Heart right ventricle (tissue), 16 donors: Measurements from ENCODE around the gene COMP. TPM values are rescaled to one million over a fixed set of nuclear protein-coding genes. Genes with fewer than 3 reads are reported as not detected.

ENCODE experiments used
- ATAC-seq, 8 donors: fragments of 200-7000 bp; cut with Tn5 transposase; one replicate each; pipeline ENCODE4 v1.9.1; 2020; ENCODE audit warnings: mild to moderate bottlenecking in 8 of 8, moderate library complexity in 8 of 8, moderate number of reproducible peaks in 1 of 8
- DNase-seq, 2 donors: peaks; one replicate each; pipeline ENCODE4 v3.0.0-alpha.2; 2020
- H3K27ac ChIP-seq, 10 donors: fragments of 200-600 bp; sonication (generic) in 2 of 10; one replicate each; pipeline versions ENCODE4 v1.5.0 to v1.8.0; 2020 to 2022; ENCODE audit warnings: mild to moderate bottlenecking in 3 of 10
- H3K27me3 ChIP-seq, 7 donors: fragments of 200-600 bp; one replicate each; pipeline ENCODE4 v1.8.0; 2021 to 2022; ENCODE audit warnings: mild to moderate bottlenecking in 2 of 7
- H3K36me3 ChIP-seq, 9 donors: fragments of 200-600 bp; sonication (generic) in 1 of 9; one replicate each; pipeline versions ENCODE4 v1.5.0 to v1.8.0; 2020 to 2022; ENCODE audit warnings: mild to moderate bottlenecking in 2 of 9
- H3K4me1 ChIP-seq, 9 donors: fragments of 200-600 bp; sonication (generic) in 1 of 9; one replicate each; pipeline versions ENCODE4 v1.5.0 to v1.8.0; 2020 to 2022; ENCODE audit warnings: mild to moderate bottlenecking in 4 of 9
- H3K4me3 ChIP-seq, 10 donors: fragments of 200-600 bp; sonication (generic) in 2 of 10; one replicate each; pipeline versions ENCODE4 v1.5.0 to v1.8.0; 2020 to 2022; ENCODE audit warnings: mild to moderate bottlenecking in 7 of 10, moderate library complexity in 2 of 10
- H3K9me3 ChIP-seq, 11 donors: fragments of 200-600 bp in 10 of 11; sonication (generic) in 2 of 11; one replicate each; pipeline versions ENCODE4 v1.5.0 to v1.8.0; 2013 to 2022; ENCODE audit warnings: mild to moderate bottlenecking in 2 of 11, control low read depth in 1 of 11, moderate library complexity in 1 of 11
- WGBS, 2 donors: extraction: QIAGEN DNeasy Blood & Tissue Kit; methylation state at CpG; one replicate each; pipeline ENCODE4 v1.1.7; 2013; ENCODE audit warnings: inconsistent platforms in 1 of 2; 5-methylcytosine and 5-hydroxymethylcytosine counted together
- intact Hi-C, 10 donors: fragments of 100-400 bp; cut with DNase I; formaldehyde crosslinking; loops; one replicate each; pipeline versions ENCODE4 v1.11.1 to v1.14.2; 2022
- polyA plus RNA-seq, 2 donors: library from polyadenylated mRNA; stranded (reverse); fragments of 200-250 nt; gene quantifications; one replicate each; pipeline ENCODE4 v1.2.3, GENCODE V29; 2013
- total RNA-seq, 10 donors: library from RNA; stranded (reverse); fragmentation: NEBNext Ultra II Directional in 3 of 10; extraction: Animal tissue kit (Norgen Biotek cat#: 25700) in 3 of 10; gene quantifications; one replicate each; pipeline versions ENCODE4 v1.2.1 to v1.2.4, GENCODE V29; 2021 to 2023
- TF ChIP-seq, protein P1 (sequence below), 9 donors: fragments of 200-600 bp; sonication (generic) in 2 of 9; IDR thresholded peaks; one replicate each; pipeline versions ENCODE4 v1.5.0 to v1.8.0; 2021 to 2022; ENCODE audit warnings: antibody characterized with exemption in 9 of 9, mild to moderate bottlenecking in 5 of 9, moderate library complexity in 1 of 9
- donor health status: Arrhythmogenic right ventricular cardiomyopathy.
- donor health status: ischemic (EF 13 %, LVEDD 7.1; RV severe dilation, severe dysfunction).
- donor health status: healthy with polysubstance abuse.
- donor health status: DM: no; HTN: yes; CAD: no.
- donor health status: DM: no; HTN: no; CAD: no.
- donor health status: ischemic (EF 25% LVEDD 6.9; RV normal size, moderate dysfunction).
- donor health status: ischemic (EF 25% LVEDD 5.7; RV mildly dilated, moderate dysfunction).
- donor health status: healthy.
- donor health status: DM: yes; HTN: yes; CAD: no.
- donor health status: Ischemic cardiomyopathy.
- donor health status: ischemic (EF 35%, LVEDD 5.7; RV mildly dilated, moderate dysfunction).
- donor health status: nonischemic (EF 11% LVEDD 7.7; RV severe dilation, severe dysfunction).
- donor health status: DM: yes; HTN: yes; CAD: no.
- donor health status: PGD.
- donor health status: ischemic (EF 29% LVEDD 5.4; RV normal size, mild dysfunction).
- donor health status: nonischemic (EF 23%, LVEDD 6.1; RV moderate dilation, normal function).

The COMP gene
- total and polyA plus RNA-seq, 12 donors = 0.13 to 5.9 (median 0.43) TPM; not detected in 2

GRCh38 chr19:18800636-18801035 lies 9.5 kb upstream of the COMP start:
- TF ChIP-seq, protein P1, sequence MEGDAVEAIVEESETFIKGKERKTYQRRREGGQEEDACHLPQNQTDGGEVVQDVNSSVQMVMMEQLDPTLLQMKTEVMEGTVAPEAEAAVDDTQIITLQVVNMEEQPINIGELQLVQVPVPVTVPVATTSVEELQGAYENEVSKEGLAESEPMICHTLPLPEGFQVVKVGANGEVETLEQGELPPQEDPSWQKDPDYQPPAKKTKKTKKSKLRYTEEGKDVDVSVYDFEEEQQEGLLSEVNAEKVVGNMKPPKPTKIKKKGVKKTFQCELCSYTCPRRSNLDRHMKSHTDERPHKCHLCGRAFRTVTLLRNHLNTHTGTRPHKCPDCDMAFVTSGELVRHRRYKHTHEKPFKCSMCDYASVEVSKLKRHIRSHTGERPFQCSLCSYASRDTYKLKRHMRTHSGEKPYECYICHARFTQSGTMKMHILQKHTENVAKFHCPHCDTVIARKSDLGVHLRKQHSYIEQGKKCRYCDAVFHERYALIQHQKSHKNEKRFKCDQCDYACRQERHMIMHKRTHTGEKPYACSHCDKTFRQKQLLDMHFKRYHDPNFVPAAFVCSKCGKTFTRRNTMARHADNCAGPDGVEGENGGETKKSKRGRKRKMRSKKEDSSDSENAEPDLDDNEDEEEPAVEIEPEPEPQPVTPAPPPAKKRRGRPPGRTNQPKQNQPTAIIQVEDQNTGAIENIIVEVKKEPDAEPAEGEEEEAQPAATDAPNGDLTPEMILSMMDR (IDR thresholded peaks at IDR 0.05) = no peak
- H3K27me3 ChIP-seq = peaks cover 6 to 68% (median 55%) of the 10 kb centered on the region in 7 donors
- no peak overlapping the region for H3K27ac ChIP-seq
- intact Hi-C loops = no loop called here
- no peaks in the 10 kb centered on the region for H3K36me3 ChIP-seq
- no peak for DNase-seq
- WGBS, 2 donors = 73 to 78% methylated on average over 10 of the region's 10 CpGs
- no peaks in the 10 kb centered on the region for H3K9me3 ChIP-seq
- H3K4me3 ChIP-seq = no peak overlapping the region
- peaks cover 0 to 5% (median under 1%) of the 10 kb centered on the region in 9 donors for H3K4me1 ChIP-seq
- ATAC-seq = peak in 1 of 8 donors; percentile 30

GRCh38 chr19:18800079-18800478 lies 9.0 kb upstream of the COMP start:
- DNase-seq = no peak
- no peaks in the 10 kb centered on the region for H3K36me3 ChIP-seq
- no peak for ATAC-seq
- intact Hi-C loops = no loop called here
- no peaks in the 10 kb centered on the region for H3K9me3 ChIP-seq
- peaks cover 0 to 9% (median 4%) of the 10 kb centered on the region in 9 donors for H3K4me1 ChIP-seq
- H3K27ac ChIP-seq = no peak overlapping the region
- no peak overlapping the region for H3K4me3 ChIP-seq
- H3K27me3 ChIP-seq = peaks cover 6 to 68% (median 58%) of the 10 kb centered on the region in 7 donors
- TF ChIP-seq, protein P1 (IDR thresholded peaks at IDR 0.05) = no peak

DNA sequence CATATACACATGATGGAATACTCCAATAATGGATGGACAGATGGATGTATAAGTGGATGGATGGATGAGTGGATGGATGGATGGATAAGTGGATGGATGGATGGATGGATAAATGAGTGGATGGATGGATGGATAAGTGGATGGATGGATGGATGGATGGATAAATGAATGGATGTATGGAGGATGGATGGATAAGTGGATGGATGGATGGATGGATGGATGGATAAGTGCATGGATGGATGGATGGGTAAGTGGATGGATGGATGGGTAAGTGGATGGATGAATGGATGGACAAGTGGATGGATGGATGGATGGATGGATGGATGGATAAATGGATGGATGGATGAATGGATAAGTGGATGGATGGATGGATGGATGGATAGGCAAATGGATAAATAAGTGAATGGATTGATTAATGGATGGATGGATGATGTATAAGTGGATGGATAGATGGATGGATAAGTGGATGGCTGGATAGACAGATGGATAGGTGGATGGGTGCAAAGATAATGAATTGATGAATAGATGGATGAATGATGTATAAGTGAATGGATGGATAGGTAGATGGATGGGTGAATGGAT lies 8.4 kb upstream of the COMP start:
- H3K4me3 ChIP-seq = no peak overlapping the region
- intact Hi-C loops = no loop called here
- H3K9me3 ChIP-seq = no peaks in the 10 kb centered on the region
- DNase-seq (no peak), ATAC-seq (no peak)
- no peaks in the 10 kb centered on the region for H3K36me3 ChIP-seq
- TF ChIP-seq, protein P1 (IDR thresholded peaks at IDR 0.05) = no peak
- H3K27ac ChIP-seq = no peak overlapping the region
- H3K27me3 ChIP-seq = peaks cover 6 to 73% (median 62%) of the 10 kb centered on the region in 7 donors
- peaks cover 0 to 9% (median 4%) of the 10 kb centered on the region in 9 donors for H3K4me1 ChIP-seq

DNA sequence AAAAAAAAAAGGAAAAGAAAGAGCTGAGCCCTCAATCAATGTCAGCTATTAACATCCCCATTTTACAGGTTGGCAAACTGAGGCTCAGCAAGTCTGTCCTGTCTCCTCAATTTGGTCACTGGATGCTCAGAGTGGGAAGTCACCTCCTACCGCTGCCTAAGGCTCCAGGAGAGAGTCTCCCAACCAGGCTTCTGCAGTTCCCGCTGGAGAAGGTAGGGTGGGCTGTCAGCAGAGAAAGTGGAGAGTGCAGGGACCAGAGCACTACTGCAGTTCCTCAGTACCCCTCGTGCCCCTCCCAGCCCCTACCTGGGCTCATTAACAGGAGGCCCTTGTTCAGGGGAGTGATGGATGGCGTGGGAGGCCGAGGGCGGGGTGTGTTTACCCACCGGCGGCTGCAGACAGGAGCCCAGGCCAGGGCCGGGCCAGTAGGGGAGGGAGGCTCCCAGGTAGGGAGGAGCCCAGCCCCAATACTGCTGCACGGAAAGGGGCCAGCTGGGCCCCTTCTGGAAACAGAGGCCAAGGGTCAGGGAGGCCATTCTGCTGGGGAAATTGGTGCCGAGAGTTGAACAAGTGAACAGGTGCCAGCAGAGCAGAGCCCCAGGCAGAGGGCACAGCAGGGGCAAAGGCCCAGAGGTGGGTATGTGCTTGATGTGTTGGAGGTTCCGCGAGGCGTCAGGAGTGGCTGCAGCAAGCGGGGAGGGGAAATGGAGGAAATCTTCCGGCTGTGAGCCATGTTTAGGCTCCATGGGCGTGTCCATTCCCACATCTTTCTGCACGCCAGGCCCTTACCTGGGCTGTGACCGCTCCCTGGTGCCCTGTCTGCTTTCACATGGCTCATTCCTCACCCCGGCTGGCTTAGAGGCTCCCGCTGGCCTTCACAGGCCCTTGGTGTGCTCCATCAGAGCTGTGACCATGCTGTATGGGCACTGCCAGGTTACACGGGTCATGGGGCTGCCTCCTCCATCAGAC lies 7.6 kb upstream of the COMP start:
- H3K4me3 ChIP-seq = no peak overlapping the region
- H3K27me3 ChIP-seq = peaks cover 6 to 72% (median 64%) of the 10 kb centered on the region in 7 donors
- intact Hi-C loops = no loop called here

More for the DNA sequence above, 7.6 kb upstream of the COMP start:
- Histone ChIP-seq H3K4me1 (peaks cover 0 to 9% (median 4%) of the 10 kb centered on the region in 9 donors), H3K36me3 (no peaks in the 10 kb centered on the region), H3K27ac (no peak overlapping the region), H3K9me3 (no peaks in the 10 kb centered on the region)
- no peak for DNase-seq
- ATAC-seq = no peak
- TF ChIP-seq, protein P1 (IDR thresholded peaks at IDR 0.05) = no peak
- WGBS, 2 donors = 50 to 51% methylated on average over 22 of the region's 22 CpGs
